GM19023 (cell line): ENCODE results near the gene KIF11.
A peak's percentile ranks its signal among the peaks of the same experiment; 100 is the strongest.

Source experiments
- ATAC-seq: cut with Tn5 transposase; IDR thresholded peaks from one replicate; pipeline ENCODE4 v1.9.1; 2021; ENCODE audit warnings: mild to moderate bottlenecking, moderate library complexity; ENCODE audit not compliant: unreplicated experiment

Gene KIF11

GRCh38 chr10:92667078-92667477, 74.1 kb downstream of the KIF11 start:
- ATAC-seq, result no peak

GRCh38 chr10:92677708-92678107, 84.8 kb downstream of the KIF11 start:
- ATAC-seq, result no peak

- no peak for ATAC-seq
These were observed 85.3 kb downstream of the KIF11 start for GRCh38 chr10:92678206-92678605.

GRCh38 chr10:92681306-92681834, 88.4 kb downstream of the KIF11 start:
- ATAC-seq, result no peak

- ATAC-seq, result no peak
These were observed 95.6 kb downstream of the KIF11 start for GRCh38 chr10:92688573-92688926.

GRCh38 chr10:92688927-92689662, 96.2 kb downstream of the KIF11 start:
- ATAC-seq, result peak; percentile 28

DNA sequence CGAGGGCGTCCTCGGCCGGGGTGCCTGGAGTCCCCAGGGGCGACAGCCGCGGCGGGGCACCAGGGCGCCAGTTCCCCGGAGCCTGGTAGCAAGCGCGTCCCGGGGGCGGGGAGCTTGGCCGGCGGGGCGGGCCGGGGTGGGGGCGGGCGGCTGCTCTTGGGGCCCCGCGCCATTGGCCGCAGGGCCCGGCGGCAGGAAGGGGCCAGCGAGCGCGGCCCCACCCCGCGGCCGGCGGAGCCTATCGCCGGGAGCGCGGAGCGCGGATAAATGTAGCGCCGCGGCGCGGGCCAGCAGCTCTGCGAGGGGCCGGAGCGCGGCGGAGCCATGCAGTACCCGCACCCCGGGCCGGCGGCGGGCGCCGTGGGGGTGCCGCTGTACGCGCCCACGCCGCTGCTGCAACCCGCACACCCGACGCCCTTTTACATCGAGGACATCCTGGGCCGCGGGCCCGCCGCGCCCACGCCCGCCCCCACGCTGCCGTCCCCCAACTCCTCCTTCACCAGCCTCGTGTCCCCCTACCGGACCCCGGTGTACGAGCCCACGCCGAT, 96.8 kb downstream of the KIF11 start, which contains the start of gene HHEX:
TSS of gene HHEX (plus strand) at position 293 of the 548 bp plus-strand sequence. CDS start at position 325, 32 bp downstream.
- peak; percentile 65 for ATAC-seq

GRCh38 chr10:92690211-92690914, 97.4 kb downstream of the KIF11 start:
- peak; percentile 27 for ATAC-seq

- ATAC-seq, result no peak
These were observed 98.1 kb downstream of the KIF11 start for GRCh38 chr10:92690915-92691590.

DNA sequence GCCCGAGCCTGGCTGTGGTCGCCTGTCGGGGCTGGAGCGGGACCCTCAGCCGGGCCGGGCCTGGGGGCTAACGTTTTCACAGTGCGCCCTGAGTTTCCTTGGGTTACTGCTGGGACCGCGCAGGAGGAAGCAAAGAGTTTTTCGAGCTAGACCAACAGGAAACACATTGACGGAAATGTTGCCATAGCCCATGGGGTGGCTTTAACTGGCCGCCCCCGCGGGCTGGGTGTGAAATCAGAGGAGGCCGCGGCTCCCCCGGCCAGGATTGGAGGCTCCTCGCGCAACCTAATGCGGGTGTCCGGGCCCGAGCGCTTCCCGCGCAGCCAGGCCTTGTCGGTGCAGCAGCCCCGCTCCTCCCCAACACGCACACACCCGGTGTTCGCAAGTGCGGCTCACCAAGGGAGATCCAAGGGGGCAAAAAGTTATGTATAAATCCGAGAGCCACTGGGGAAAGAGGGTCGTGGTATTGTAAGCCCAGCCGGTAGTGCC, 98.7 kb downstream of the KIF11 start:
- ATAC-seq, result no peak

- no peak for ATAC-seq
These were observed 99.2 kb downstream of the KIF11 start for GRCh38 chr10:92692080-92692671.

- ATAC-seq, result no peak
These were observed 100.0 kb downstream of the KIF11 start for GRCh38 chr10:92692697-92693533.

DNA sequence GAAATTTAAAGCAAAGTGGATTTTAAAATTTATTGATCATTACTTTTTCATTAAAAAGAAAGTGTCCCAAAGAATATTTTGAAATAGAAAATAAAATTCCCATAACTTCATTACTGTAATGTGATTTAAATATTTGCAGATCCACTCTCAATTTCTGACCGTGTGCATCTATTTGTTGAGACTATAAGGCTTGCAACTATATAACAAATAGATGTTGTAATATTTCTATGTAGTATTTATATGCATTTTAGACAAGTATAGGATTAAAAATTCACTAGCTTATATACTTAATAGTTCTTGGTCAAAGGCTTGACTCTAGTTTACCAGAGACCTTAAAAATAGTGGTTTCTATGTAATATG, 100.6 kb downstream of the KIF11 start:
- ATAC-seq, result no peak

GRCh38 chr10:92695679-92696605, 103.0 kb downstream of the KIF11 start:
- ATAC-seq, result no peak

- ATAC-seq, result no peak
These were observed 103.9 kb downstream of the KIF11 start for GRCh38 chr10:92696606-92697383.

- ATAC-seq, result no peak
These were observed 105.0 kb downstream of the KIF11 start for GRCh38 chr10:92697663-92698511.

DNA sequence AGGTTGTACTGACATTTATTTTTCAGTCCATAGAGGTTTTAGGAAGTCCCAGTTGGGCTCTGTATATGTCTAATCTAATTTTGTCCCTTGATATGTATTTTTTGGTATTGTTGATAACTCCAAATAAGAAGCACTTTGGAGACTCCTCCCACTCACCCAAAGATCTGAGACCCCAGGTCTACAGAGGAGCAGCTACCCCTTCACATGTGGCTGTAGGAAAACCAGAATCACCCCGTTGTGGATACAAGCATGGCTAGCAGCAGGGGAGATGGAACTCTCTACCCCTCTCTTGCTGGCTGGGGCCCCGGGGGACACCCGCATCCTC, 106.2 kb downstream of the KIF11 start:
- ATAC-seq, result no peak
